K562 (cell line): ENCODE data around the gene FOXJ3. TPM values are rescaled to one million over a fixed set of nuclear protein-coding genes. Genes with fewer than 3 reads are reported as not detected.

Source experiments
- ATAC-seq: fragments of 200-7000 bp; cut with Tn5 transposase; 3 replicates; pipeline ENCODE4 v1.9.1; 2020; ENCODE audit warnings: moderate library complexity
- BruUV-seq: library from RNA; stranded (reverse); fragments of 400-500 nt; replicated peaks from 2 replicates; lab custom pipeline; 2021; lab: Mats Ljungman, UMichigan
- CTCF ChIA-PET: fragments of 300-600 bp; formaldehyde crosslinking; extraction: SDS; loops from one replicate; lab custom pipeline; 2021; ENCODE audit warnings: low intra/inter-chr PET ratio; lab: Yijun Ruan, JAX
- POLR2A ChIA-PET: fragments of 300-600, 350-650 bp; sonication (Branson Sonifier 250); formaldehyde crosslinking; extraction: SDS; loops from one replicate; lab custom pipeline; 2021; ENCODE audit warnings: antibody characterized with exemption, inconsistent platforms; lab: Yijun Ruan, JAX
- DNase-seq, 4 experiments: peaks; one replicate each; pipeline versions ENCODE4 v3.0.0 to v3.0.0-alpha.2; 2011 to 2018; ENCODE audit warnings: low spot score in 3 of 4, mixed read lengths in 3 of 4; ENCODE audit errors: extremely low read depth in 1 of 4
- FAIRE-seq: peaks from 2 replicates; lab custom pipeline; 2011; peaks lifted over from hg19 to GRCh38; lab: Jason Lieb, UNC
- H2AFZ ChIP-seq: 2 replicates; pipeline ENCODE4 v1.6.0; 2011; ENCODE audit warnings: low read depth, low read length, control low read depth, inconsistent platforms
- H3K27ac ChIP-seq: fragments of 200-600 bp; 3 replicates; pipeline ENCODE4 v1.8.0; 2011; ENCODE audit warnings: low read depth, mild to moderate bottlenecking, control low read depth, inconsistent platforms, low read length, moderate library complexity, mixed read lengths; ENCODE audit errors: extremely low read depth
- H3K27me3 ChIP-seq, 2 experiments: fragments of 300-600 bp in 1 of 2; 2 replicates in 1 of 2; 3 replicates in 1 of 2; pipeline versions ENCODE4 v1.6.0 to v1.8.0; 2011; ENCODE audit warnings: inconsistent platforms in 2 of 2, low read length in 2 of 2, mild to moderate bottlenecking in 1 of 2, mixed read lengths in 1 of 2, moderate library complexity in 1 of 2; ENCODE audit not compliant: control insufficient read depth in 2 of 2, insufficient read depth in 2 of 2
- H3K36me3 ChIP-seq: fragments of 300-600 bp; 3 replicates; pipeline ENCODE4 v1.8.0; 2011; ENCODE audit warnings: mild to moderate bottlenecking, low read length, inconsistent platforms; ENCODE audit not compliant: control insufficient read depth, insufficient read depth
- H3K4me1 ChIP-seq, 2 experiments: fragments of 200-600 bp in 1 of 2; replicated peaks in 1 of 2; 2 replicates in 1 of 2; 3 replicates in 1 of 2; pipeline versions ENCODE4 v1.5.1 to v1.8.0; 2011; ENCODE audit warnings: inconsistent platforms in 2 of 2, low read length in 2 of 2, mild to moderate bottlenecking in 1 of 2, mixed read lengths in 1 of 2, moderate library complexity in 1 of 2; ENCODE audit not compliant: control insufficient read depth in 2 of 2, insufficient read depth in 2 of 2
- H3K4me2 ChIP-seq: 2 replicates; pipeline ENCODE4 v1.6.1; 2011; ENCODE audit warnings: low read length, control low read depth, inconsistent platforms, mixed read lengths; ENCODE audit not compliant: insufficient read depth
- H3K4me3 ChIP-seq: fragments of 200-600 bp; sonication (generic), shearing (Covaris generic); 2 replicates; pipeline ENCODE4 v1.5.1; 2016; ENCODE audit warnings: control low read depth, inconsistent platforms
- H3K79me2 ChIP-seq: fragments of 200-600 bp; 3 replicates; pipeline ENCODE4 v1.8.0; 2011; ENCODE audit warnings: low read length, inconsistent platforms; ENCODE audit not compliant: control insufficient read depth, insufficient read depth
- H3K9ac ChIP-seq, 2 experiments: 2 replicates each; pipeline versions ENCODE4 v1.6.0 to v1.6.1; 2011; ENCODE audit warnings: low read depth in 2 of 2, low read length in 2 of 2, control low read depth in 1 of 2, inconsistent platforms in 1 of 2, mild to moderate bottlenecking in 1 of 2, mixed read lengths in 1 of 2; ENCODE audit not compliant: insufficient read depth in 1 of 2
- H3K9me1 ChIP-seq: one replicate; pipeline ENCODE4 v1.6.0; 2011; ENCODE audit warnings: inconsistent platforms, mild to moderate bottlenecking, low read length, moderate library complexity; ENCODE audit not compliant: control insufficient read depth, insufficient read depth
- H3K9me3 ChIP-seq: replicated peaks from 2 replicates; pipeline ENCODE4 v1.5.1; 2011; ENCODE audit warnings: low read depth, low read length, inconsistent platforms; ENCODE audit not compliant: control insufficient read depth, insufficient read depth
- H4K20me1 ChIP-seq: replicated peaks from 2 replicates; pipeline ENCODE4 v1.6.1; 2011; ENCODE audit warnings: low read length, inconsistent platforms, mixed read lengths; ENCODE audit not compliant: control insufficient read depth, insufficient read depth
- ARID2 ChIP-seq: fragments of 450-650 bp; IDR thresholded peaks from 2 replicates; pipeline ENCODE4 v1.6.1; 2017; ENCODE audit warnings: antibody characterized with exemption, mild to moderate bottlenecking
- CBFB ChIP-seq: sonication (generic); formaldehyde crosslinking; IDR thresholded peaks from 2 replicates; pipeline ENCODE4 v1.4.0; 2020; ENCODE audit warnings: mild to moderate bottlenecking, missing genetic modification reagents
- ETV5 ChIP-seq: sonication (generic); formaldehyde crosslinking; IDR thresholded peaks from 2 replicates; pipeline ENCODE4 v1.4.0; 2020; ENCODE audit warnings: low read depth, mild to moderate bottlenecking, missing genetic modification reagents
- EZH2 ChIP-seq: IDR thresholded peaks from 2 replicates; pipeline ENCODE4 v1.6.1; 2012; ENCODE audit warnings: low read depth, mild to moderate bottlenecking, inconsistent platforms, low read length, borderline replicate concordance
- POLR3G ChIP-seq: IDR thresholded peaks from 2 replicates; pipeline ENCODE4 v1.6.1; 2011; ENCODE audit not compliant: insufficient read length, insufficient replicate concordance; ENCODE audit errors: extremely low read depth
- PPARD ChIP-seq: fragments of 250-450 bp; sonication (Bioruptor Pico); IDR thresholded peaks from 2 replicates; pipeline ENCODE4 v1.8.0; 2022; ENCODE audit warnings: inconsistent platforms, mild to moderate bottlenecking, moderate library complexity
- SRSF9 ChIP-seq: fragments of 200-400 bp; formaldehyde crosslinking; IDR thresholded peaks from 2 replicates; pipeline ENCODE4 v1.6.1; 2017; ENCODE audit warnings: low read depth, low read length, borderline replicate concordance
- TAF9B ChIP-seq: fragments of 450-650 bp; IDR thresholded peaks from 2 replicates; pipeline ENCODE4 v1.6.1; 2018; ENCODE audit warnings: mild to moderate bottlenecking; ENCODE audit not compliant: partially characterized antibody
- TBL1XR1 ChIP-seq, 2 experiments: IDR thresholded peaks; 2 replicates each; pipeline ENCODE4 v1.6.1; 2012; ENCODE audit warnings: improper control_type of control experiment in 2 of 2, low read length in 2 of 2, mild to moderate bottlenecking in 1 of 2
- ZNF146 ChIP-seq: IDR thresholded peaks from one replicate; pipeline ENCODE4 v1.6.1; 2018; ENCODE audit warnings: missing compliant biosample characterization; ENCODE audit not compliant: unreplicated experiment
- ZNF316 ChIP-seq: fragments of 450-650 bp; IDR thresholded peaks from 2 replicates; pipeline ENCODE4 v1.6.1; 2016
- ZNF707 ChIP-seq: fragments of 250-450 bp; sonication (Bioruptor Pico); conservative IDR thresholded peaks from 2 replicates; pipeline ENCODE4 v1.8.0; 2022; ENCODE audit warnings: inconsistent platforms, mild to moderate bottlenecking, moderate library complexity
- ZNF785 ChIP-seq: fragments of 250-450 bp; sonication (Bioruptor Pico); IDR thresholded peaks from 2 replicates; pipeline ENCODE4 v1.4.0; 2020; ENCODE audit warnings: mild to moderate bottlenecking
- in situ Hi-C: fragments of 300-500 bp; cut with MboI; formaldehyde crosslinking; loops from 4 replicates; pipeline ENCODE4 v1.15.0; 2018; ENCODE audit warnings: inconsistent platforms, mixed read lengths
- intact Hi-C: fragments of 100-400 bp; cut with micrococcal nuclease; formaldehyde crosslinking; loops from 2 replicates; pipeline ENCODE4 v1.14.2; 2022
- polyA plus RNA-seq, 8 experiments: library from polyadenylated mRNA; depleted of rRNA in 4 of 8; stranded (reverse) in 5 of 8; unstranded in 3 of 8; fragments of >200 nt; fragmentation: Nextera tagmentation in 2 of 8; fragmentation: Illumina TruSeq in 1 of 8; extraction: Ambion mirVana in 2 of 8; extraction: Trizol in 1 of 8; gene quantifications; 2 replicates each; pipeline versions ENCODE4 v1.2.1 to v1.2.3, GENCODE V29; 2011 to 2014; ENCODE audit warnings: inconsistent platforms in 1 of 8, missing spikeins in 1 of 8
- total RNA-seq, 7 experiments: library from RNA; depleted of rRNA in 6 of 7; stranded (reverse); fragments of >200 nt in 6 of 7; fragmentation: Illumina TruSeq in 2 of 7; extraction: Trizol in 2 of 7; gene quantifications; 2 replicates each; pipeline versions ENCODE4 v1.2.1 to v1.2.3, GENCODE V29; 2011 to 2021; ENCODE audit warnings: low replicate concordance in 1 of 7
- TF ChIP-seq, protein P1 (sequence below): sonication (generic); formaldehyde crosslinking; IDR thresholded peaks from 2 replicates; pipeline ENCODE4 v1.8.1; 2023; ENCODE audit warnings: mild to moderate bottlenecking, missing genetic modification reagents

The FOXJ3 gene
- total and polyA plus RNA-seq, 9 of the 15 experiments (the other 6 are each of a cell fraction or from before 2014, with no cell fraction given) = 8.7 to 35.3 (median 23.4) TPM

DNA sequence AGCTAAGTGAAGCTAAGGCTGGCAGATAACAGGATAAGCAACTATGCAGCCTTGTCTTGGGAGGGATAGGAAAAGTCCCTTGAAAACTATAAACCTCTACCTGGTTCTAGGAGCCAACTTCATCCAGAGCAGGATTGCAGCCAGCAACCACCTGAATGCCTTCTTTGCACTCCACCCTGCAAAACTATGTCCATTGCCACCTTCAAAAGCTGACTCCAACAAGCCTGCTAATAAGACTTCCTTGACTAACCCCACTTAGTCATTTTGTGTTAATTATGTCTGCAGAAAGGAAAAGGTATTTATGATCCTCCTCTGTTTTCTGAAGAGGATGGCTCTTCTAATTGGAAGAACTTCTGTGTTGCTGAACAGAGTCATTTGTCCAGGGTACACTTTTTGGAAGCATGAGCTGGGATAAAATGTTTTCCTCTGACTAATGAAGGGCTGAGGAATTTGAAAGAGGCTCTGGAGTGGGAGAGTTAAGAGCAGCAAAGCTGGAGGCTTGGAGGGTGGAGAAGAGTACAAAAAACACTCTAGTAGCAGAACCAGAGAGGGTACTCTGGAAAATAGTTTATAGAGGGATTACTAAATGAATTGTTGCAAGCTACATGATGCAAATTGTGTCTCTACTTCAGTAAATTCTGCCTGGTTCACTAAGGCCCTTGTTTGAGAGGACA, 36.0 kb upstream of the FOXJ3 start:
- H3K27ac ChIP-seq = no peak overlapping the region
- H3K27me3 ChIP-seq = peaks cover 10 to 13% of the 10 kb centered on the region in 2 experiments; a peak in 3 of 5 replicates
- no peaks in the 10 kb centered on the region for H3K9me1 ChIP-seq
- no peak overlapping the region for H2AFZ ChIP-seq
- H3K9me3 ChIP-seq = no peaks in the 10 kb centered on the region
- no peak for DNase-seq
- H3K4me1 ChIP-seq = no peaks in the 10 kb centered on the region
- H3K9ac ChIP-seq = no peak overlapping the region
- ATAC-seq = no peak
- H3K79me2 ChIP-seq = no peaks in the 10 kb centered on the region
- no peak overlapping the region for H3K4me2 ChIP-seq
- no peaks in the 10 kb centered on the region for H3K36me3 ChIP-seq
- no peak for FAIRE-seq
- intact Hi-C loops (no loop called here), in situ Hi-C loops (no loop called here)
- TF ChIP-seq ETV5 (CRISPR knock-in tag) = no peak
- no peak for TF ChIP-seq POLR3G
- TF ChIP-seq ZNF146 (CRISPR knock-in tag) = no peak
- TF ChIP-seq ZNF316 = no peak
- TF ChIP-seq ARID2 = no peak
- TF ChIP-seq ZNF707 (CRISPR knock-in tag) = no peak
- no peak for TF ChIP-seq TBL1XR1 (IDR thresholded peaks at IDR 0.05; ENCODE audit: low read length in 2 of 2)
- TF ChIP-seq SRSF9 = no peak
- no peak for TF ChIP-seq CBFB (CRISPR knock-in tag)
- TF ChIP-seq EZH2 = no peak
- TF ChIP-seq TAF9B = no peak
- TF ChIP-seq, protein P1, sequence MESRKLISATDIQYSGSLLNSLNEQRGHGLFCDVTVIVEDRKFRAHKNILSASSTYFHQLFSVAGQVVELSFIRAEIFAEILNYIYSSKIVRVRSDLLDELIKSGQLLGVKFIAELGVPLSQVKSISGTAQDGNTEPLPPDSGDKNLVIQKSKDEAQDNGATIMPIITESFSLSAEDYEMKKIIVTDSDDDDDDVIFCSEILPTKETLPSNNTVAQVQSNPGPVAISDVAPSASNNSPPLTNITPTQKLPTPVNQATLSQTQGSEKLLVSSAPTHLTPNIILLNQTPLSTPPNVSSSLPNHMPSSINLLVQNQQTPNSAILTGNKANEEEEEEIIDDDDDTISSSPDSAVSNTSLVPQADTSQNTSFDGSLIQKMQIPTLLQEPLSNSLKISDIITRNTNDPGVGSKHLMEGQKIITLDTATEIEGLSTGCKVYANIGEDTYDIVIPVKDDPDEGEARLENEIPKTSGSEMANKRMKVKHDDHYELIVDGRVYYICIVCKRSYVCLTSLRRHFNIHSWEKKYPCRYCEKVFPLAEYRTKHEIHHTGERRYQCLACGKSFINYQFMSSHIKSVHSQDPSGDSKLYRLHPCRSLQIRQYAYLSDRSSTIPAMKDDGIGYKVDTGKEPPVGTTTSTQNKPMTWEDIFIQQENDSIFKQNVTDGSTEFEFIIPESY = no peak
- no peak for TF ChIP-seq ZNF785 (CRISPR knock-in tag)
- no peak for TF ChIP-seq PPARD (CRISPR knock-in tag)
- H3K4me3 ChIP-seq = no peak overlapping the region
- ChIA-PET CTCF (no interaction called here), POLR2A (interaction anchor here (1.0 kb wide), 1 partner anchor 14 kb away, joined by 3 read pairs; no protein-coding TSS in a partner anchor)
- no peaks in the 10 kb centered on the region for H4K20me1 ChIP-seq
- BruUV-seq = no TSS peak
